GM12878 (cell line): ENCODE results near the gene MSH5. TPM values are rescaled to one million over a fixed set of nuclear protein-coding genes. Genes with fewer than 3 reads are reported as not detected.
A peak's percentile ranks its signal among the peaks of the same experiment; 100 is the strongest.

Experiments
- ASH2L ChIP-seq: fragments of 300-600, 200-600 bp; sonication (generic); IDR thresholded peaks from 2 replicates; pipeline ENCODE4 v1.6.1; 2017; ENCODE audit warnings: low read depth, mild to moderate bottlenecking, borderline replicate concordance
- ELK1 ChIP-seq: IDR thresholded peaks from 2 replicates; pipeline ENCODE4 v1.6.1; 2012; ENCODE audit warnings: low read depth, low read length, improper control_type of control experiment
- ETV6 ChIP-seq, 2 experiments: fragments of 450-650 bp in 1 of 2; IDR thresholded peaks in 1 of 2; conservative IDR thresholded peaks in 1 of 2; 2 replicates each; pipeline ENCODE4 v1.6.1; 2014; ENCODE audit warnings: antibody characterized with exemption in 1 of 2, borderline replicate concordance in 1 of 2, low read depth in 1 of 2, mild to moderate bottlenecking in 1 of 2, moderate library complexity in 1 of 2
- FOS ChIP-seq: IDR thresholded peaks from 3 replicates; pipeline ENCODE4 v1.6.1; 2011; ENCODE audit warnings: borderline replicate concordance; ENCODE audit not compliant: insufficient read length; ENCODE audit errors: extremely low read depth
- GABPA ChIP-seq: IDR thresholded peaks from 2 replicates; pipeline ENCODE4 v1.6.1; 2014; ENCODE audit warnings: antibody characterized with exemption, low read depth, mild to moderate bottlenecking, inconsistent platforms
- HCFC1 ChIP-seq: fragments of 150-350 bp; IDR thresholded peaks from 2 replicates; pipeline ENCODE4 v1.6.1; 2014; ENCODE audit warnings: low read length
- JUND ChIP-seq: IDR thresholded peaks from 2 replicates; pipeline ENCODE4 v1.6.1; 2012; ENCODE audit warnings: low read depth, mild to moderate bottlenecking, low read length, improper control_type of control experiment, moderate library complexity
- KAT2A ChIP-seq: conservative IDR thresholded peaks from 2 replicates; pipeline ENCODE4 v1.6.1; 2011; ENCODE audit warnings: low read depth, low read length; ENCODE audit not compliant: control insufficient read depth
- NBN ChIP-seq: fragments of 450-650 bp; IDR thresholded peaks from 2 replicates; pipeline ENCODE4 v1.6.1; 2016
- POU2F2 ChIP-seq: IDR thresholded peaks from 3 replicates; pipeline ENCODE4 v1.6.1; 2011; ENCODE audit warnings: low read depth, mild to moderate bottlenecking, low read length, borderline replicate concordance
- RFX5 ChIP-seq: IDR thresholded peaks from 2 replicates; pipeline ENCODE4 v1.6.1; 2011; ENCODE audit warnings: low read depth, low read length, improper control_type of control experiment
- SIN3A ChIP-seq: IDR thresholded peaks from 2 replicates; pipeline ENCODE4 v1.6.1; 2012; ENCODE audit warnings: low read depth, low read length, improper control_type of control experiment
- SIX5 ChIP-seq: IDR thresholded peaks from 2 replicates; pipeline ENCODE4 v1.6.1; 2011; ENCODE audit warnings: mild to moderate bottlenecking, low read depth, low read length, moderate library complexity; ENCODE audit not compliant: severe bottlenecking
- SMC3 ChIP-seq: IDR thresholded peaks from 2 replicates; pipeline ENCODE4 v1.6.1; 2011; ENCODE audit warnings: low read length, improper control_type of control experiment, borderline replicate concordance
- USF2 ChIP-seq: IDR thresholded peaks from 2 replicates; pipeline ENCODE4 v1.6.1; 2011; ENCODE audit warnings: low read depth, low read length, improper control_type of control experiment, borderline replicate concordance
- WRNIP1 ChIP-seq: IDR thresholded peaks from 2 replicates; pipeline ENCODE4 v1.6.1; 2011; ENCODE audit warnings: low read depth, low read length, improper control_type of control experiment, borderline replicate concordance
- ZBTB11 ChIP-seq: fragments of 450-650 bp; formaldehyde crosslinking; IDR thresholded peaks from 2 replicates; pipeline ENCODE4 v1.5.0; 2022; ENCODE audit warnings: mild to moderate bottlenecking, missing genetic modification characterization
- polyA plus RNA-seq, 11 experiments: library from polyadenylated mRNA; depleted of rRNA in 4 of 11; unstranded in 6 of 11; stranded (reverse) in 5 of 11; fragments of >200 nt; fragmentation: Nextera tagmentation in 4 of 11; fragmentation: Illumina TruSeq in 1 of 11; extraction: Ambion mirVana in 4 of 11; extraction: Trizol in 1 of 11; gene quantifications; 1 replicate in 1 of 11; 2 replicates in 10 of 11; pipeline versions ENCODE4 v1.2.1 to v1.2.3, GENCODE V29; 2011 to 2016; ENCODE audit warnings: inconsistent platforms in 2 of 11, missing spikeins in 2 of 11, low read depth in 1 of 11
- total RNA-seq, 4 experiments: library from RNA; depleted of rRNA in 3 of 4; stranded (reverse); fragments of >200 nt in 3 of 4; fragmentation: Illumina TruSeq in 1 of 4; extraction: Trizol in 1 of 4; gene quantifications; 2 replicates each; pipeline versions ENCODE4 v1.2.1 to v1.2.3, GENCODE V29; 2013 to 2021
- TF ChIP-seq, protein P1 (sequence below): fragments of 450-650 bp; IDR thresholded peaks from 2 replicates; pipeline ENCODE4 v1.6.1; 2018; ENCODE audit warnings: borderline replicate concordance, mild to moderate bottlenecking; ENCODE audit not compliant: partially characterized antibody
- TF ChIP-seq, protein P2 (sequence below): IDR thresholded peaks from 2 replicates; pipeline ENCODE4 v1.6.1; 2012; ENCODE audit warnings: mild to moderate bottlenecking, low read depth, low read length

The MSH5 gene
- total and polyA plus RNA-seq, 10 of the 15 experiments (the other 5 are each of a cell fraction or from before 2014, with no cell fraction given) = 9.1 to 52.7 (median 30.0) TPM

DNA sequence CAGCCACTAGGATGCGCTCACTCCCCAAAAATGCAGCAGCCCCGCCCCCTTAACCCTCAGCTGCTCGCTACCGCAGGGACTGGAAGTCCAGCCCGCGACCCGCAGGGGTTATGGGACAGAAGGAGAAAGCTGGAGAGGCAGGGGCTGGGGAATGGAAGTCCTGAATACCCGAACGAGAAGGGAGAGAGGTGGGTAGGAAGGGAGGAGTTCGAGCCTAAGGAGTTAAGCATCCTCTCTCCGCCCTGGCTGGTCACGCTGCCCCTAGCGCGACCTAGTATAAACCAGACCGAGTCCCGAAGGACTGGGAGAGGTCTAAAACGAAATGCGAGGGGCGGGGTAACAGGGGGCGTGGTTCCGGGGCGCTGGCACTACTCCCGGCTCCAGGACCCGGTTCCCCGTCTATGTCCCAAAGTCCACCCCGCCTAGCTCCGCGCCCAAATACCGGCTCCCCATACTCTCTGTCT, 10.3 kb upstream of the MSH5 start (continued):
- TF ChIP-seq KAT2A (no peak), ZBTB11 (CRISPR knock-in tag) (no peak), WRNIP1 (no peak), GABPA (no peak), FOS (no peak), ELK1 (no peak), SIN3A (peak; percentile 69), NBN (no peak), RFX5 (no peak), SIX5 (no peak), USF2 (no peak), JUND (no peak), ETV6 (conservative IDR thresholded peaks at IDR 0.05 in 1 of 2, IDR thresholded peaks at IDR 0.05 in 1 of 2; ENCODE audit: borderline replicate concordance in 1 of 2, low read depth in 1 of 2) (no peak), SMC3 (peak; percentile 80), POU2F2 (no peak), HCFC1 (no peak), ASH2L (no peak)
- TF ChIP-seq, protein P1, sequence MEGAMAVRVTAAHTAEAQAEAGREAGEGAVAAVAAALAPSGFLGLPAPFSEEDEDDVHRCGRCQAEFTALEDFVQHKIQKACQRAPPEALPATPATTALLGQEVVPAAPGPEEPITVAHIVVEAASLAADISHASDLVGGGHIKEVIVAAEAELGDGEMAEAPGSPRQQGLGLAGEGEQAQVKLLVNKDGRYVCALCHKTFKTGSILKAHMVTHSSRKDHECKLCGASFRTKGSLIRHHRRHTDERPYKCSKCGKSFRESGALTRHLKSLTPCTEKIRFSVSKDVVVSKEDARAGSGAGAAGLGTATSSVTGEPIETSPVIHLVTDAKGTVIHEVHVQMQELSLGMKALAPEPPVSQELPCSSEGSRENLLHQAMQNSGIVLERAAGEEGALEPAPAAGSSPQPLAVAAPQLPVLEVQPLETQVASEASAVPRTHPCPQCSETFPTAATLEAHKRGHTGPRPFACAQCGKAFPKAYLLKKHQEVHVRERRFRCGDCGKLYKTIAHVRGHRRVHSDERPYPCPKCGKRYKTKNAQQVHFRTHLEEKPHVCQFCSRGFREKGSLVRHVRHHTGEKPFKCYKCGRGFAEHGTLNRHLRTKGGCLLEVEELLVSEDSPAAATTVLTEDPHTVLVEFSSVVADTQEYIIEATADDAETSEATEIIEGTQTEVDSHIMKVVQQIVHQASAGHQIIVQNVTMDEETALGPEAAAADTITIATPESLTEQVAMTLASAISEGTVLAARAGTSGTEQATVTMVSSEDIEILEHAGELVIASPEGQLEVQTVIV = no peak
- TF ChIP-seq, protein P2, sequence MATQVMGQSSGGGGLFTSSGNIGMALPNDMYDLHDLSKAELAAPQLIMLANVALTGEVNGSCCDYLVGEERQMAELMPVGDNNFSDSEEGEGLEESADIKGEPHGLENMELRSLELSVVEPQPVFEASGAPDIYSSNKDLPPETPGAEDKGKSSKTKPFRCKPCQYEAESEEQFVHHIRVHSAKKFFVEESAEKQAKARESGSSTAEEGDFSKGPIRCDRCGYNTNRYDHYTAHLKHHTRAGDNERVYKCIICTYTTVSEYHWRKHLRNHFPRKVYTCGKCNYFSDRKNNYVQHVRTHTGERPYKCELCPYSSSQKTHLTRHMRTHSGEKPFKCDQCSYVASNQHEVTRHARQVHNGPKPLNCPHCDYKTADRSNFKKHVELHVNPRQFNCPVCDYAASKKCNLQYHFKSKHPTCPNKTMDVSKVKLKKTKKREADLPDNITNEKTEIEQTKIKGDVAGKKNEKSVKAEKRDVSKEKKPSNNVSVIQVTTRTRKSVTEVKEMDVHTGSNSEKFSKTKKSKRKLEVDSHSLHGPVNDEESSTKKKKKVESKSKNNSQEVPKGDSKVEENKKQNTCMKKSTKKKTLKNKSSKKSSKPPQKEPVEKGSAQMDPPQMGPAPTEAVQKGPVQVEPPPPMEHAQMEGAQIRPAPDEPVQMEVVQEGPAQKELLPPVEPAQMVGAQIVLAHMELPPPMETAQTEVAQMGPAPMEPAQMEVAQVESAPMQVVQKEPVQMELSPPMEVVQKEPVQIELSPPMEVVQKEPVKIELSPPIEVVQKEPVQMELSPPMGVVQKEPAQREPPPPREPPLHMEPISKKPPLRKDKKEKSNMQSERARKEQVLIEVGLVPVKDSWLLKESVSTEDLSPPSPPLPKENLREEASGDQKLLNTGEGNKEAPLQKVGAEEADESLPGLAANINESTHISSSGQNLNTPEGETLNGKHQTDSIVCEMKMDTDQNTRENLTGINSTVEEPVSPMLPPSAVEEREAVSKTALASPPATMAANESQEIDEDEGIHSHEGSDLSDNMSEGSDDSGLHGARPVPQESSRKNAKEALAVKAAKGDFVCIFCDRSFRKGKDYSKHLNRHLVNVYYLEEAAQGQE = no peak
